ENCODE measurements around the gene PITX3.
A peak's percentile ranks its signal among the peaks of the same experiment; 100 is the strongest.
"Not testable (repeated sequence)": the region's sequence is repeated elsewhere in the genome, so short reads cannot be mapped to it uniquely, and the experiment has no call there.

The PITX3 gene

DNA sequence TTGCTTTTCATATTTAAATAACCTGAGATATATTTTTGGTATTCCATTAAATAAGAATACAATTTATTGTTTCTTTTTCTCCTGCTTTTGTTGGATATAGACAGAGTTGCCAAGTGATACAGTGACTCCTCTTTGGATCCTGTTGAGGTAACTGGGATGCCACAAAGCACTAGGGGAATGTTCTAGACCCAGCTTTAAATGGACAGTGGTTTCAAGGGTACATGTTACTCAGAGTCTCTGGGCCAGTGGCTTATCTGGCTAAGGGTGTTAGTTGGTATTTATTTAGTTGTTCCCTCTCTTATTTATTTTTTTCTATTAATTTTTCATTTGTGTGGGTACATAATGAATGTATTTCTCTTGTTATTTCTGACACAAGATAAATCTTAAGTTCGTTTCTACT, 13.1 kb upstream of the PITX3 start:
- no peak for DNase-seq

DNA sequence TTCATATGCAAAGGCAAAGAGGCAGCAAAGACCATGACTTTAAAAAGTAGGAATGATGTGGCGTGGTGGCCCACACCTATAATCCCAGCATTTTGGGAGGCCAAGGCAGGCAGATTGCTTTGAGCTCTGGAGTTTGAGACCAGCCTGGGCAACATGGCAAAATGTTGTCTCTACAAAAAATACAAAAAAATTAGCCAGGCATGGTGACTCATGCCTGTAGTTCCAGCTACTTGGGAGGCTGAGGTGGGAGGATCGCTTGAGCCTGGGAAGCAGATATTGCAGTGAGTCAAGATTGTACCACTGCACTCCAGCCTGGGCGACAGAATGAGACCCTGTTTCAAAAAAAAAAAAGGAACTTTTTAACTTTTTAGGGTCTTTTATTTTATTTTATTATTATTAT, 11.2 kb upstream of the PITX3 start:
- not testable (repeated sequence) for DNase-seq

DNA sequence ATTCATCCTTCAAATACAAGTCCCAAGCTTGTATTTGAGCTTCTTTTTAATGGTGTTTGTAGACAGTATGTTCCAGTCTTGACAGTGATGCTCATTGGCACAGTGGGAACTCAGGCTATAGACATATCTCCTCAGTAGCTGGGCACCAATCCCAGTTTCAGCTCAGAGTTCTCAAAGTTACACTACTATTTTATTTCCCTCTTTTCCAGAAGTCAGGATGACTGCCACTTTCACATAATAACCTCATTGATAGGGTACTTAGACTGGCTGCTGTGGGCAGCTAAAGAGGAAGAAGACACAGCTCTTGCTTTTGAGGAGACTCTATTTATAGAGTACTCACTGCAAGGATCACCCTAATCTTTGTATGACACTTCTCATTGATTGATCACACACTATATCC, 6.4 kb upstream of the PITX3 start:
- no peak for DNase-seq

DNA sequence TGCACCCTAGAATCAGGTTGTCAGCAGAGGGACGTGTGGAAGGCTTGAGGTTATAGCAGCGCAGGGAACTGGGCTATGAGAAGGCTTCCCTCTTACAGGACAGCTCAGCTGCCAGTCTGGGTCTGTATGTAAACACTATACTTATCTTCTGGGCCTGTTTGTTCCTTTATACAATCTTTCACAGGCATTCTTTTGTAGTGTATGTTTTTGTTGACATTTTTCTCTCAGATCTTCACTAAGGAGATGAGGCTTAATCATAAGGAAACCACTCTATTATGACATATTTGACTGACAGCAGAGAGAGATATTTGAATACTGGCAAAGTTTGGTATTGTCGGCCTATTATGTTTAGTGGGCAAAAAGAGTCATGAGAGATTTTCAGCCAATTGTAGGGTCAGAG, 4.9 kb upstream of the PITX3 start:
- DNase-seq = no peak

DNA sequence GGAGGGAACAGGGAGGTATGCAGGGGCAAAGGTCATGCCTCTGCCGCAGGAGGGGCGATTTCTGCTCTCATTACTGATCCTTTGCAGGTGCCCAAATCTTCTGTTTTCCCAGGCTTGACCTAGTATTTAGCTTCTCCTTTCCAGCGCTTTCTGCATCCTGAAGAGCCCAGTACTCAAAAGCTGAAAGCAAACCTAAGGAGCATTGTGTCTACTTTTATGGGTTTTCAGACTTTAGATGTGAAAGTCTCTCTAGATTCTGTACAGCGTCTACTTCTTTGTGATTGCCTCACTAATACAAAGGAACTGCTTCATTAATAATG, 4.6 kb upstream of the PITX3 start:
- no peak for DNase-seq

DNA sequence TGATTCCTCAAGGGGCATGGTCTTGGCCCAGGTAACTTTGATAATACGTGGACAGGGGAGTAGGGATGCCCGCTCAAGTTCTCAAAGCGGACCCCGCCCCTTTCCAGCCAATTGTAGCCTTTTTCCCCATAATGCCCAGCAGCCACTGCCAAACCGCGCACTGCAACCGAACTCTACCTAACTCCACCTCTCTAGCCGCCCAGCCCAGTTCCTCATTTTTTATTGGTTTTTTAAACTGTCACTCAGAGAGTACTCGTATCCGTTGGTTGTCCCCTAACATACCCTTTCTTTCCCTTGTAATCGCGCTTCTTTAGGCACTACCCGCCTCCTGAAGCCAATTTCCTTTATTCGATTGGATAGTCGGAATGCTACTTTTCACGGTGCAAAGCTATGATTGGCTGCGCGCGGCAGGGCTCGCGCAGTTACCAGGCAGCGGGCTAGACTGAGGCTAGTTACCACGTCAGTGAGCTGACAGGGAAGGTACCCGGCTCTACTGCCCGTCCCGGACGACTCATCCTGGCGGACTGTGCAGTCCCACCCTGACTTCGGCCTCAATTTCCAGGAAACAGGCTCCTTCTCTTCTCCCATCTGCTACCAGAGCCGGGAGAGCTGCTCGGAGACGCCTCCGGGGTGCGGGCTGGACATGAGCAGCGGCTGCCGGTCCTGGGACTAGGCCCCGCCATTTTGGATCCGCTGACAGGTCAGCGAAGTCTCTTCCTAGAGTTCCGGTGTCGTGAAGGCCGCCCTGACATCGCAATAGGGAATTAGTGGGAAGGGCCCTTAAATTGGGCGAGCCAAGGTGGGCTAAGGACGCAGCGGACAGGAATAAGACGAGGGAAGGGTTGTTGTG, 4.0 kb upstream of the PITX3 start, which contains the start of gene GBF1:
TSS of gene GBF1 (plus strand) at position 451 of the 850 bp plus-strand sequence. CDS start 13,407 bp downstream, outside the sequence.
- peak; percentile 84 to 100 for DNase-seq

DNA sequence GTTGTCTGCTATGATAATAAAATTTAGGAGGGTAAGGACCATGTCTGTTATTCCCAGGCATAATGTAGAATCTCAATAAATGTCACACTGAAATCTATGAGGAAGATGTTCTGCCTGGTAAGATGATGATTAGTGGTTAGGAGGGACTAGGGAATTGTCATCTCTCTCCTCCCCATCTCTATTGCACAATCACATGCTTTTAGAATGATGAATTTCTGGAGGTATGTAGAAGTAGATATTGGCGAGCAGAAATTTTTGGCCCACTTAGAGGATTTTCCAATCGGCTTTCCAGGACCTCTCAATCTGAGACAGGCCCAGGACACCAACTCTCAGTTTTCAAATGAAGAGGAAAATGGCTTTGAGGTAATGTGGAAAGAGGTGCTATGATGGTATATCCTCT, 2.0 kb upstream of the PITX3 start:
- no peak for DNase-seq

DNA sequence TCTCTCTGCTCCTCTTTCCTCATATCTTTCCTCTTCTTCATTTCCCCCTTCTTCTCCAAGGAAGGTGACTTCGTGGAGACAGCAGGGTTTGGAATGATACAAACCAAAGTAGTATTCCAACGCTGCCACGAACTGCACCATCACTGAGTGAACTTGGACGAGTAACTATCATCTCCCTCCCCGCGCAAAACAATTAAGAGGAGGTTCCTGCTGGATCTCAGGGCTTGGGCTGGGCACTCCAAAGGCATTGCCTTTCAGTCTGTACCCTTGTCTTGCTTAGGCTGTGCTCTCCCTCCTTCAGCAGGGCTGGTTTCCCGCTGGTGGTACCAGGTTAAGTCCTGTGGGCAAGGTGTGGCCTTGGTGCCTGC, 790 bp upstream of the PITX3 start:
- no peak for DNase-seq

DNA sequence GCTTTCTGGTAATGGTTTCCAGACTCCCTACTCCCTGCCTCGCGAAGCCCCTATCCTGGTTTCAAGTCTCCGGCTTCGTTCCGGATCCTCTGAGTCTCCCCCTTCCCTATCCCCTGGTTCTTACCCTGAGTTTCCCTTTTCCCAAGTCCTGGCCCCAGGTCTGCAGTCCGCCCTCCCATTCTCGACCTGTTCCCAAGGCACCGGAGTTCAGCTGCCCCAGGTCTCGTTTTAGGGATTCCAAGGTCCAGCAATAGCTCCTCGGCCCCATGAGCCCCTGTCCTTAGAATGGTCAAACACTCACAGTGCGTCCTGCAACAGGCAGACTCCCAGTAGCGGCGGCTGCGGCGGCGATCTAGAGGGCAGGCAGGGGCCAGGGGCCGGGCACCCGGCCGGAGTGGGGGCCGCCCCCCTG, 274 bp downstream of the PITX3 start:
- peak in 1 of 2 donors; percentile 65 for DNase-seq

DNA sequence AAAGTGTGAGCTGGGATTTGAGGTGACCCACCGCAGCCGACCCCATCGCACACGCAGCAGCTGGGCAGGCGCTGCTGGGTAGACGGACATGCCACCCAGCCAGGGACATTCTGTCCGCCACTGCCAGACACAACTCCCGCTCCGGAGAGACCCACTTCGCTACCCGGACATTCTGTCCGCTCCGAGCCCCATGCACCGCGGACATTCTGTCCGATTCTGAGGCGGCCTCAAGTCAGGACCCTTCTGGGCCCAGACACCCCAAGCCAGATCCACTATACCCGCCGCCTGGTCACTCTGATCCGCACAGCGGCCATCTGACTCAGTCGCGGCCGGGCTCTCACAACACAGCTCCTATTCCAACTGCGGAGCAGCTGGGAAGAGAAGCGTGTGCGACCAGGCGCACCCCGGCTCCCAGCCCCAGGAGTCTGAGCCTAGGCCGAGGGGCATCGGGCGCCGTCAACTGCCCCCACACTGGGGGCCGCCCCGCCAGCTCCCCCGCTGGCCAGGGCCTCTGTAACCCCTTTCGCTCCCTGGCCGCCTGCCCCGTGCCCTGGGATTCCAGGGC, 763 bp downstream of the PITX3 start:
- DNase-seq = no peak

DNA sequence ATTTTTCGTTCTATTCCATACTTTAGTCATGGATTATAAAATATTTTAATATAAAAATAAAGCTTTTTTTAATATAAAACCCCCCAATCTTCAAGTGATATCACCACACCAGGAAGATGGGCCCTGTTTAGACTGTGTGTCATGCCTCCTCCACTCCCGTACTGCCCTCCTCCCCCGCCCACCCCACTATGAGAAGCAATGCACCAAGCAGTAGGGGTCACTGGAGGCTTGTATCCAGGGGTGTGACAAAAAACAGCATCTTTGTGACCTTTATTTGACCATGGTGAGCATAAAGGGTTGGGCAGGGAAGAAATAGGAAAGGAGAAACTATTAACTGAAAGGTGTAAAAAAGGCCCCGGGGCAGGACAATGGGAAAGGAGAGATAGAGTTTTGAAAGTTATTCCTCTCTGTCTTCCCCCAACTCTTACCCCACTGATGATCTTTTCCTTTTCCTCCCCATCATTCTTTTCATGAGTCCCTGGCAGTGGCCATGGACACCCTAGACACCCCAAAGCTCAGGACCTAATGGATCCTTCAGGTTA, 3.5 kb downstream of the PITX3 start:
- no peak for DNase-seq

DNA sequence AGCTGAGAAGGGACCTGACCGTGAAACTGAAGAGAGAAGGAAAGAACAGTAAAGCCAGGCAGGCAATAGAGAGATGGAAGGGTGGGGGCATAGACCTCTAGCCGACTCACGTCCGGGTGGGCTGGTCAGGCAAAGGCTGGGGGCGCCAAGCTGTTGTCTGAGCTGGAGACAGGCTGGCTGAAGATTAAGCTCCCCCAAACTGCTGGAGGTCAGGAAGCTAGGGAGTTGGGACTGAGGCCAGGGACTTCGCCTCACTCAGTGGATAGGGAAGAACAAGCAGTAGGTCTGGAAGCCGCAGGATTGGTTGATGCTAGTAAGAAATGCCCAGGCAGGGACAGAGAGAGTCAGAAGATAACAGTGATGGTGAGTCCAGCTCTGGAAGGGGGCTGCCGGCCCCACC, 5.3 kb downstream of the PITX3 start:
- no peak for DNase-seq

DNA sequence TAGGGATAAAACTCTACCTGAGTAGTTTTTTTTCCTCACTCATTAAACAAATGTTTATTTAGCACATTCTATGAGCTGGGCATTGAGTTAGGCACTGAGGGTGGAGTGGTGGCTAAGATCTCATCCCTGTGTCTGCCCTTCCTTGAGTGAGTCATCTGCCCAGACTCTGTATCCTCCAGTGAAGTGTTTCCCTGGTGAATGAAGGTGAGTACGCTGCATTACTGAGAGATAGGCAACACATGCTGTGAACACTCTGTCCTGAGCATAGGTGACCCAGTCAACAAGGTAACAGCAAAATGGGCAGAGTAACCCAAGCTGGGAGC, 5.8 kb downstream of the PITX3 start:
- DNase-seq = no peak

DNA sequence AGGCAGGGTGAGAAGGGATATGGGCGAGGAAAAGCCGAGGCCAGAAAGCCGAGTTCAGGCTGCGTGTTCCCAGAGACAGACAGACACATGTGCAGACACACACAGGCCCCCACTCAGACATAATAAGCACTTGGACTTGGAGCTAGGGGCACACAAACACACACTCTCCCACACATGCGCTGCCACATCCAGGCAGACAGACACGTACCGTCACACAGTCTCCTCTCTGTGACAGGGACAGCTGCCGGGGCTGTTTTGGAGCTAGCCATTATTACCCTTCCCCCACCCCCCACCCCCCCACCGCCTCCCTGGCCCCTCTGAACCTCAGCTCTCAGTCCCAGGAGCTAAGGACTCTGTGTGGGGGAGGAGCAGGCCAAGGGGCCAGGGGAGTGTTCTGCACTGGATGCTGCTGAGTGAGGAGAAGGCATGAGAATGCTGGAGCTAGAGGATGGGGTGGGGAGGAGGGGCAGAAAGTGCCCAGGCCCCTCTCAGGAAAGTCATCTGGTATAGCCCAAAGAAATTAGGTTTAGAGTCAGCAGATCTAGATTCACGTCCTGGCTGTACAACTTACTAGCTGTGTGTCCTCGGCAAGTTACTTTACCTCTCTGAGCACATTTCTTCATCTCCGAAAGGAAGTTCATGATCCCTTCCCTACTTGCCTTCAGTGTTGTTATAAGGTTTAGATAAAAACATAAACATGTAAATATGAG, 6.3 kb downstream of the PITX3 start:
- no peak for DNase-seq

DNA sequence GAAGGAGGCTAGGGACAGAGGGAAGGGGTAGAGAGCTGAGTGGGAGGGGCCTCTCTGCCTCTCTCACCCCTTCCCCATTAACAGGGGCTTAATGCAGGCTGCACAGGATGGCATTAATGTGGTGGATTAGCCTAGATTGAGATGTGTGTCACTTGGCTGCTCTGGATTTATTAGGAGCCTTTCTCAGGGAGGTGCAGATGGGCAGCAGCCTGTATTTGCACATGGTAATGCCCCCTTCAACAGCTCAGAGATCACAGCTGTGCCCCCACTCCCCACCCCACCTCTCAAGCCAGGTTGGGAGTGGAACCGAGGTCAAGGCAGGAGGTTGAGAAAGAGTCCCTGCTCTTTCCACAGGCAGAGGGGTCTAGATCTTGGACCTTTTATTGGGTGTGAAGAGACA, 7.3 kb downstream of the PITX3 start:
- no peak for DNase-seq

DNA sequence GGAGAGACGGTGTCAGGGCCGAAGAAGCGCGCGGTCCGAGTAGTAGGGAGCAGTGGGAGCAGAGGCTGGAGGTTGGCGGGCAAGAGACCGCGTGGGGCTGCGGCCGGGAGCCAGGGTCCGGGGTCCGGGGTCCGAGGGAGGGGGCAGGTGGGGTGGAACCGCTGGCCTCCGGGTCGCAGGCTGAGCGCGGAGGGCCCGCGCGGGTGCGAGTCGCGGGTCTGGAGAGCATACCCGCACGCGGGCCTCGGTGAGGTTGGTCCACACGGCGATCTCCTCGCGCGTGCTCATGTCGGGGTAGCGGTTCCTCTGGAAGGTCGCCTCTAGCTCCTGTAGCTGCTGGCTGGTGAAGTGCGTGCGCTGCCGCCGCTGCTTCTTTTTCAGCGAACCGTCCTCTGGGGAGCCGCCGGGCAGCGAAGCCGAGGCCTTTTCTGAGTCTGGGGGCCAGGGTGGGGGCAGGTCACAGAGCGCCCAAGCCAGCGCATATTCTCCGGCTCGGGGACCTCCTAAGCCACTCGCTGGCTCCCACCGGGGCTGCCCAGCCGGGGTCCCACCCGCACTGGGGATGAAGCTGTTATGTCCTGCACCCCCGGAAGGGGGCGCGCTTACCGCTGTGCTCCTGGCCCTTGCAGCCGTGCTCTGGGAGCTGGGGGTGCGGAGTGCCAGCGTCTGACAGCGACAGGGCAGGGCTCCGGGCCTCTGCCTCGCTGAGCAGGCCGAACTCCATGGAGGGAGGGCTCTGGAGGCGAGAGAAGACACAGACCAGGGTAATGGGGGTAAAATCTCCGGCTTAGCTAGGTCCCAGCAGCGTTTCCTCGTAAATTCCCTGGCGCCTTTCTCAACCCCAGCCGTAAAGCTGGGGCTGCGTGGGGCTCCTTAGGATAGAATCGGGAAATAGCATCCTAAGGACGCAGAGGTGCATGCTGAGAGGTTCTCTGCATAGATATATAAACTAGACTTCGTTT, 9.7 kb downstream of the PITX3 start:
- peak; percentile 31 to 56 for DNase-seq

DNA sequence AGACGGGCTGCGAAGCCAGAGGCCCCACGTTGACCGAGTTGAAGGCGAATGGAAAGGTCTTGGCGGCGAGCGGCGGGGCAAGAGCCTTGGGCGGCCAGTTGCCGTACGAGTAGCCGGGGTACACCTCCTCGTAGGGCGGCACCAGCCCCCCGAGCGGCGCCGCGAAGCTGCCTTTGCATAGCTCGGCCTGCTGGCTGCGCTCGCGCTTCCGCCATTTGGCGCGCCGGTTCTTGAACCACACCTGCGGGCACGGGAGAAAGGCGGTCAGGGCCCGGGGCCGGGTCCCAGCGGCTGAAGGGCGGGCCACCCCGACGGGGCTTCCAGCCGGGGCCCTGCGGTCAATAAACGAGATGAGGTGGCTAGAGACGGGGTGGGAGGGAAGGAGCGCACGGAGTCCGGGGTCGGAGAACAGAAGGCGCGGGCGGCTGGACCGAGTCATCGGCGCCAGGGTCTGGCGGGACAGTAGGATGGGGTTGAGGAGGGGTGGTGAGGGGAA, 10.4 kb downstream of the PITX3 start:
- no peak for DNase-seq

DNA sequence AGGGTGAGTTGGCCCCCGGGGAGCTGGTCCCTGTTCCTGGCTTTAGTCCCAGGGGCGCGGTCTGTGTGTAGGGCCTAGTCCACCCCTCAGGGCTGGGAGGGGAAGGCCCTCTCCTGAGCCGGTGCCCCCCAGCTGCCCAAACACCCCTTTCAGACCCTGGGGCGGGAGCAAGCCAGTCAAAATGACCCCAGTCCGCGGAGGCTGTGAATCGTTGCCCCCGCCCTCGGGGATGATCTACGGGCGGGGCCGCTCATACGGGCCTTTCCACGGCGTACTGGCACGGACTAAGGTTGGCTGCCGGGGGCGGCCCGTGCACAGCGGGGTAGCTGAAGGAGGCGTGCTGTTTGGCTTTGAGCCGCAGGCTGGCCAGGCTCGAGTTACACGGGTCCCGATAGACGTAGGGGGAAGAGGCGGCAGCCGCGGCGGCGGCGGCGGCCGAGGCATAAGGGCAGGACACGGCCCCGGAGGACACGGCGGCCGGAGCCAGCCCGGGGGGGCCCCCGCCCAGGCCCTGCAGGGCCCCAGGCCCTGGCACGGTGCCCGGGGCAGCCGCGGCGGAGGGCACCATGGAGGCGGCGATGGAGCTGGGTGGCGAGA, 10.9 kb downstream of the PITX3 start:
- peak in 1 of 2 donors; percentile 43 for DNase-seq

DNA sequence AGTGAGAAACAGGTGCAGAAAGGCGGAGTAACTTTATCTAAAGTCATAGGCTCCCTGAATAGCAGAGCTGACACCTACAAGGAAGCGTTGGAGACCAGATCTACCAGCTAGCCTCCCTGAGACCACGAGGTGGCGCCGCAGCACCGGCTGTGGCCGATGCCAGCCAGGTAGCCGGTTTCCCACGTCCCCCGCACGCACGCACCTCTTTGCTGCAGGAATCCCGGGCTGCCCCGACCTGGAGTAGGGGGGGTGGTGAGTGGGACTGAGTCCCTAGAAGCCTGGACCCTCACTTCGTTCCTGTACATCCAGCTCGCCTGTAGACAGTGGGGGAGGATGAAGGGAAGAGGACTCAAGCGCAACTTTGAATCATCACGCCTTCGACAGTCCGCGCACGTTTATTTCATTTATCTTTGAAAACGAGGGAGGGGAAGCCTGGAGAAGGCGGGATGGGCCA, 11.5 kb downstream of the PITX3 start:
- peak; percentile 40 to 62 for DNase-seq

DNA sequence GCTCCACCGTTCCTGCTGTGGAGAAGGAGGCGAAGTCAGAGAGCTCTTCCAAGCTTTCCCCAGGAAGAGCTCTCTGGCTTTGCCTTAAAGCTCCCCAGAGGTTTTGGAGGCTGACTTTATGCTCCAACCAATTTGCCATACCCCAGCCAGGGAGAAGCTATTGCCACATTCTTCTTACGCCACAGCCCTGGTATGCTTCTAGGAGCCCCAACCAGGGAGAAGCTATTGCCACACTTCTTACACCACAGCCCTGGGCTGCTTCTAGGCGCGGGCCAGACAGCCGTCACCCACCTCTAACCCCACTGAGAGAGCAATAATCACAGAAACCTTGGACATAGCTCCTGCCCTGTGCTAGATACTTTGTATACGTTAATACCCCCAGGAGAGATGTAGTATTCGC, 14.3 kb downstream of the PITX3 start:
- peak in 1 of 2 donors; percentile 17 for DNase-seq

DNA sequence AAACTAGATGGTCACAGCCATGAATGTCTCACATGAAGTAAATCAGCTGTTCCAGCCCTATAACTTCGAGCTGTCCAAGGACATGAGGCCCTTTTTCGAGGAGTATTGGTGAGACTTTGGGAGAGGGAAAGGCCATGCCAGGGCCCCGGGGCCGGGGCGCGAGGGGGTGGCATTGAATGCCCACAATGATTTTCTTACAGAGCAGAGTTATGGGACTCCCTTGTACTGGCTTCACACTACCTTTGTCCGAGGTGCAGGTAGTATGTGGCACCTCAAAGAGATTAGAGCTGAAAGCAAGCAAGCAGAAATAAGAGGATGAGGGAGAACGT, 14.8 kb downstream of the PITX3 start:
- DNase-seq = no peak

All from bone marrow (tissue), 2 donors.